ENCODE data around the gene ATRNL1. TPM values are rescaled to one million over a fixed set of nuclear protein-coding genes. Genes with fewer than 3 reads are reported as not detected.

The ATRNL1 gene
- total and polyA plus RNA-seq, 4 donors = 0.40 to 26.9 (median 5.3) TPM

DNA sequence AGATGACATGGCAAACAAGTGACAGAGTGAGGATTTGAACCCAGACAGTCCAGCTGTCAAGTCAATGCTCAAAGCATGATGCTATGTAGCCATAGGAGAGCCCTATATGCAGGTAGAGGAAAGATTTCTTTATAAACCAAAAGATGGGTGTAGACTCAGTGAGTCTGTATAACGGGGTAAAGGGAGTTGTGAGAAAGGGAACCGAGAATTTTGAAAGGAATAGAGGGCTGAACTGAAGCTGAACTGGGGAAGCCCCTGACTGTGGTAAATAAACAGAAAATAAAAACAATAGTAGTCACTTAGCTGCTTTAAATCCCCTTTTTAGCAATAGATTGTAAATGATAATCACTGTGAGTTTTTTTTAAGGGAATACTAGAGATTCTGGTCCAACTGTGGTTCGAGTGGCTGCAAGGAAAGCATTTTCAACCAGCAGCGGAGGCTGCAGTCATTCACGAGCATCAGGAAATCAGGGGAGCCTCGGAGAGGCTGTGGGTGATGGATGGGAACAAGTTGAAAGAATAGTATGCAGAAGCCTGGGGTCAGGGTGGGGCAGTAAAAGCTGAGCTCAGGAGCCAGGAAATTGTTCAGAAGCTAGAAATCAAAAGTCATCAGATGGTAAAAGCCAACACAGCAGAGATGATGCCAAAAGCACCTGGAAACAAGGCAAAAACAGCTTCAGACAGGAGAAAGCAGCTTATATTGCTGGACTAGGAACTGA, 786.4 kb downstream of the ATRNL1 start:
- no peak overlapping the region for H3K9ac ChIP-seq (ENCODE audit: low read depth in 1 of 2, low read length in 2 of 2)
- no peak overlapping the region for H3K27ac ChIP-seq (ENCODE audit: low read depth in 1 of 2, low read length in 2 of 2)
- WGBS = 68% methylated on average over 6 of the region's 6 CpGs
- H3K9me3 ChIP-seq (ENCODE audit: control insufficient read depth in 4 of 4, low read length in 3 of 4) = no peaks in the 10 kb centered on the region
- peaks cover 0 to 2% (median 0%) of the 10 kb centered on the region in 4 donors for H3K27me3 ChIP-seq (ENCODE audit: control insufficient read depth in 4 of 4, insufficient read depth in 4 of 4, low read length in 3 of 4)
- TF ChIP-seq NR2F2 (IDR thresholded peaks at IDR 0.05) (no peak), RXRA (IDR thresholded peaks at IDR 0.05) (no peak), SP1 (IDR thresholded peaks at IDR 0.05) (no peak)
- TF ChIP-seq, protein P1, sequence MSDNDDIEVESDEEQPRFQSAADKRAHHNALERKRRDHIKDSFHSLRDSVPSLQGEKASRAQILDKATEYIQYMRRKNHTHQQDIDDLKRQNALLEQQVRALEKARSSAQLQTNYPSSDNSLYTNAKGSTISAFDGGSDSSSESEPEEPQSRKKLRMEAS (IDR thresholded peaks at IDR 0.05) = no peak
- H3K4me3 ChIP-seq (ENCODE audit: low read depth in 1 of 3, low read length in 3 of 3) = no peak overlapping the region
- H3K4me1 ChIP-seq (ENCODE audit: control insufficient read depth in 4 of 4, insufficient read depth in 4 of 4, low read length in 3 of 4) = no peaks in the 10 kb centered on the region
- DNase-seq (ENCODE audit: low spot score) = no peak
- H3K36me3 ChIP-seq (ENCODE audit: control insufficient read depth in 4 of 4, insufficient read depth in 3 of 4, low read depth in 1 of 4, low read length in 3 of 4) = no peaks in the 10 kb centered on the region

- H3K27ac ChIP-seq (ENCODE audit: low read depth in 1 of 2, low read length in 2 of 2) = no peak overlapping the region
- no peak overlapping the region for H3K4me3 ChIP-seq (ENCODE audit: low read depth in 1 of 3, low read length in 3 of 3)
- no peaks in the 10 kb centered on the region for H3K4me1 ChIP-seq (ENCODE audit: control insufficient read depth in 4 of 4, insufficient read depth in 4 of 4, low read length in 3 of 4)
- no peak overlapping the region for H3K9ac ChIP-seq (ENCODE audit: low read depth in 1 of 2, low read length in 2 of 2)
- TF ChIP-seq FOXA1 (IDR thresholded peaks at IDR 0.05) (no peak), CTCF (IDR thresholded peaks at IDR 0.05; ENCODE audit: low read depth, low read length, missing input control) (no peak), RAD21 (IDR thresholded peaks at IDR 0.05) (no peak), TAF1 (conservative IDR thresholded peaks at IDR 0.05) (no peak), YY1 (IDR thresholded peaks at IDR 0.05) (no peak), HNF4G (IDR thresholded peaks at IDR 0.05) (no peak), NR2F2 (IDR thresholded peaks at IDR 0.05) (no peak), SP1 (IDR thresholded peaks at IDR 0.05) (no peak), EGR1 (IDR thresholded peaks at IDR 0.05; ENCODE audit: low read depth in 2 of 2) (no peak)
- H3K9me3 ChIP-seq (ENCODE audit: control insufficient read depth in 4 of 4, low read length in 3 of 4) = no peaks in the 10 kb centered on the region
- no peaks in the 10 kb centered on the region for H3K27me3 ChIP-seq (ENCODE audit: control insufficient read depth in 4 of 4, insufficient read depth in 4 of 4, low read length in 3 of 4)
- H3K36me3 ChIP-seq (ENCODE audit: control insufficient read depth in 4 of 4, insufficient read depth in 3 of 4, low read depth in 1 of 4, low read length in 3 of 4) = no peaks in the 10 kb centered on the region
- DNase-seq (ENCODE audit: low spot score) = no peak
- WGBS = 87% methylated on average over 4 of the region's 4 CpGs
These were observed 788.9 kb downstream of the ATRNL1 start for GRCh38 chr10:115882021-115882420.

DNA sequence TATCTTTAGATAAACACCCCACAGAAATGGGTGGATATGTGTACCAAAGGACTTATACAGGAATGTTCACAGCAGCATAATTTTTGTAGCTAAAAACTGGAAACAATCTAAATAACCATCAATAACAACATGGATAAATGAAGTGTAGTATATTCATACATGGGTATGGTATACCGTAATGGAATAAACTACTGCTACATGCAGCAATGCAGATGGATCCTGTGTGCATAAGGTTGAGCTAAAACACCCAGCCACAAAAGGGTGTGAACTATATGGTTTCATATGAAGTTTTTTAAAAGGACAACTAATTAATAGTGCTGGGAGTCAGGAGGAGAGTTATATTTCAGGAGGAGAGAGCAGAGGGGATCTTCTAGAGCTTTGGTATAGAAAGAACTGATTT, 790.2 kb downstream of the ATRNL1 start:
- 92% methylated on average over 1 of the region's 1 CpG for WGBS
- H3K4me3 ChIP-seq (ENCODE audit: low read depth in 1 of 3, low read length in 3 of 3) = no peak overlapping the region
- H3K27ac ChIP-seq (ENCODE audit: low read depth in 1 of 2, low read length in 2 of 2) = no peak overlapping the region
- no peak for DNase-seq (ENCODE audit: low spot score)
- TF ChIP-seq NR2F2 (IDR thresholded peaks at IDR 0.05) = no peak
- TF ChIP-seq, protein P1 (IDR thresholded peaks at IDR 0.05) = no peak
- TF ChIP-seq RXRA (IDR thresholded peaks at IDR 0.05) = no peak
- TF ChIP-seq JUND (IDR thresholded peaks at IDR 0.05) = no peak
- no peak for TF ChIP-seq GABPA (IDR thresholded peaks at IDR 0.05 in 1 of 2, conservative IDR thresholded peaks at IDR 0.05 in 1 of 2)
- no peak for TF ChIP-seq FOXA1 (IDR thresholded peaks at IDR 0.05)
- TF ChIP-seq, protein P2, sequence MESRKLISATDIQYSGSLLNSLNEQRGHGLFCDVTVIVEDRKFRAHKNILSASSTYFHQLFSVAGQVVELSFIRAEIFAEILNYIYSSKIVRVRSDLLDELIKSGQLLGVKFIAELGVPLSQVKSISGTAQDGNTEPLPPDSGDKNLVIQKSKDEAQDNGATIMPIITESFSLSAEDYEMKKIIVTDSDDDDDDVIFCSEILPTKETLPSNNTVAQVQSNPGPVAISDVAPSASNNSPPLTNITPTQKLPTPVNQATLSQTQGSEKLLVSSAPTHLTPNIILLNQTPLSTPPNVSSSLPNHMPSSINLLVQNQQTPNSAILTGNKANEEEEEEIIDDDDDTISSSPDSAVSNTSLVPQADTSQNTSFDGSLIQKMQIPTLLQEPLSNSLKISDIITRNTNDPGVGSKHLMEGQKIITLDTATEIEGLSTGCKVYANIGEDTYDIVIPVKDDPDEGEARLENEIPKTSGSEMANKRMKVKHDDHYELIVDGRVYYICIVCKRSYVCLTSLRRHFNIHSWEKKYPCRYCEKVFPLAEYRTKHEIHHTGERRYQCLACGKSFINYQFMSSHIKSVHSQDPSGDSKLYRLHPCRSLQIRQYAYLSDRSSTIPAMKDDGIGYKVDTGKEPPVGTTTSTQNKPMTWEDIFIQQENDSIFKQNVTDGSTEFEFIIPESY (IDR thresholded peaks at IDR 0.05) = no peak
- TF ChIP-seq TAF1 (conservative IDR thresholded peaks at IDR 0.05) = no peak
- no peaks in the 10 kb centered on the region for H3K27me3 ChIP-seq (ENCODE audit: control insufficient read depth in 4 of 4, insufficient read depth in 4 of 4, low read length in 3 of 4)
- H3K9ac ChIP-seq (ENCODE audit: low read depth in 1 of 2, low read length in 2 of 2) = no peak overlapping the region
- H3K36me3 ChIP-seq (ENCODE audit: control insufficient read depth in 4 of 4, insufficient read depth in 3 of 4, low read depth in 1 of 4, low read length in 3 of 4) = no peaks in the 10 kb centered on the region
- H3K4me1 ChIP-seq (ENCODE audit: control insufficient read depth in 4 of 4, insufficient read depth in 4 of 4, low read length in 3 of 4) = no peaks in the 10 kb centered on the region
- no peaks in the 10 kb centered on the region for H3K9me3 ChIP-seq (ENCODE audit: control insufficient read depth in 4 of 4, low read length in 3 of 4)

Measured in liver (tissue), 9 donors.